ENCODE results near the gene RPL15.

Gene RPL15

DNA sequence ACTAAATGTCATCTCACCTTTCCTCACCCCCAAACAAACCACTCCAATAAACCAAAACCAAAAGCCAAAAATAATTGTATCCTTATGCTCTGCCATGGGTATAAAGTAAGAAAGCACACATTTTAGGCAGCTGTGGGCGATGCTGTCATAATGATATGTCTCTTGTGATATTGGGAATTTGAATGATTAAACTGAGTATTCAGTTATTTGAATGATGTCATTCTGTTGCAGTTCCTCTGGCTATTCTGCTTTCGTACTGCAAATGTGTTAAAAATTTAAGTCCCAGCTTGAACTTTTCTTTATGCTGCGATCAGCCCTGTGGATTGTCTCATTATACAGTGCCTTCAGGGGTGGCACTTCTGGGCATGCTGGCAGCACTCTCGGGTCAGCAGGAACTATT, 17.3 kb downstream of the RPL15 start:
- DNase-seq, result no peak

DNA sequence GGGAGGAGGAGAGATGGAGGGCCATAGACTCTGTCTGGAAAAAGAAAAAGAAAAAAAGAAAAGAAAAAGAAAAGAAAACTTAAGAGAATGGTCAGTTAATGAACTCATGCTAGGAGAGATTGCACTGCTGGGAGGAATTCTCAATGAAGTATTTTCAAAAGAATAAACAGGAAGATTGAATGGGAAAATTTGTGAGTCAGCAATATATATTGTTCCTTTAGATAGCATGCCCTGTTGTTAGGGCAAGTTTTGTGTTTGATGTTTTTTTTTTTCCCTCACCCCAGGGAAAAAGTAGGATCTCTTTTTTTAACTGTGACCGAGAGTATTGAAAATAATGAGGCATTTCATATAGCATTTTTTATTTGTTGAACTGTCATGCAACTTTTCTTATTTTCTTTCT, 20.4 kb downstream of the RPL15 start:
- no peak for DNase-seq

DNA sequence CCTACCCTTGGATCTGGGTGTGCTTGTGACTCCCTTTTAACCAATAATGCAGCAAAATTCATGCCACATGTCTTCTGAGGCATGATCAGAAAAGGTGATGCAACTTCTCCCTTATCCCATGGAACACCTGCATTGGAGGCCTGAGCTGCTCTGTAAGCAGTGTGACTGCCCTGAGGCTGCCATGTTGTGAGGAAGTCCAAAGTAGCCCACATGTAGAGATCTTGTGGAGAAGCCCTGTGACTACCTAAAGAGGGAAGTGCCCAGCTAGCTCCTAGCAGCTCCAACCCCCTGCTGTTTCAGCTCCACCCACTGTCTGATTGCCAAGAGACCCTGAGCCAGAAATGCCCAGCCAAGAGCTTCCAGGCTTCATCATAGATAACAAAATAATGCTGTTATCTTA, 21.8 kb downstream of the RPL15 start:
- no peak for DNase-seq

DNA sequence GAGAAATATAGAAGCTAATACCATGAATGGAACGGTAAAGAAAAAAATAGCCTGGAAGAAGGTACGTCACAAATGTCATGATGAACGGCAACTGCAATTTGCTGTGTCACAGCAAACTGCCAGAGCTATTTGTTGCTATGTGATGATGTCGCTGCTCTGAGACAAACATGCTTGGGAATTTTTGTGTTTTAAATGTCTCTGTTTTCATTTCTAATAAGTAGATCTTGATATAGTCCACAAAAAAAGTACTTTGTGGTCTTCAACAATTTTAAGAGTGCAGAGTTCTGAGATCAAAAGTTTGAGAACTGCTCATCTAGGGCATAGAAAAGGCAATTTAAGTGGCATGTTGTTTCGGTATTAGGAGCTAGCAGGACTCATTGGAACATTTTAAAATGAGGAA, 23.8 kb downstream of the RPL15 start:
- no peak for DNase-seq

DNA sequence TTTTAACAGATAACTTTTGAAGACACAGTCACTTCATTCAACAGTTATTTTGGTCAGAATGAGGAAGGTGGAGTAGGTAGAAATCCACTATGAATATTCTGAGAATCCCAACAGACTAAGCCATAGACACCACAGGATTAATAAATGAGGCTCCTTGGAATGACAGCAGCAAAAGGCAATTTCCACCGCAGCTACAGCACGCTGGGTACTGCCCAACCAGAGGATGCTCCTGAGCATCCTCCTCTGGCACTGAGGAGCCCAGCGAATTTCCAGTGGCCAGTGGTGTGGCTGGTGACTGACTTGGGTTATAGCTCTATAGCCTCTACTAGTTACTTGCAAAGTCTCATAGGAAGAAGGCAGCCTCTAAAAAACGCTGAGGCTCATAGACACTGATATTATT, 24.5 kb downstream of the RPL15 start:
- DNase-seq, result no peak

DNA sequence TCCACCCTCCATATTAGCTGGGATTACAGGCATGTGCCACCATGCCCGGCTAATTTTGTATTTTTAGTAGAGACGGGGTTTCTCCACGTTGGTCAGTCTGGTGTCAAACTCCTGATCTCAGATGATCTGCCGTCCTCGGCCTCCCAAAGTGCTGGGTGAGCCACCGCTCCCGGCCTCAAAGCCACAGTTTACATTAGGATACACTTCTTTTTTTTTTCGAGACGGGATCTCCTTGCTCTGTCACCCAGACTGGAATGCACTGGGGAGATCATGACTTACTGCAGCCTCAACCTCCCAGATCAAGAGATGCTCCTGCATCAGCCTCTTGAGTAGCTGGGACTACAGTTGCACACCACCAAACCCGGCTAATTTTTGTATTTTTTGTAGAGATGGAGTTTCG, 25.6 kb downstream of the RPL15 start:
- no peak for DNase-seq

DNA sequence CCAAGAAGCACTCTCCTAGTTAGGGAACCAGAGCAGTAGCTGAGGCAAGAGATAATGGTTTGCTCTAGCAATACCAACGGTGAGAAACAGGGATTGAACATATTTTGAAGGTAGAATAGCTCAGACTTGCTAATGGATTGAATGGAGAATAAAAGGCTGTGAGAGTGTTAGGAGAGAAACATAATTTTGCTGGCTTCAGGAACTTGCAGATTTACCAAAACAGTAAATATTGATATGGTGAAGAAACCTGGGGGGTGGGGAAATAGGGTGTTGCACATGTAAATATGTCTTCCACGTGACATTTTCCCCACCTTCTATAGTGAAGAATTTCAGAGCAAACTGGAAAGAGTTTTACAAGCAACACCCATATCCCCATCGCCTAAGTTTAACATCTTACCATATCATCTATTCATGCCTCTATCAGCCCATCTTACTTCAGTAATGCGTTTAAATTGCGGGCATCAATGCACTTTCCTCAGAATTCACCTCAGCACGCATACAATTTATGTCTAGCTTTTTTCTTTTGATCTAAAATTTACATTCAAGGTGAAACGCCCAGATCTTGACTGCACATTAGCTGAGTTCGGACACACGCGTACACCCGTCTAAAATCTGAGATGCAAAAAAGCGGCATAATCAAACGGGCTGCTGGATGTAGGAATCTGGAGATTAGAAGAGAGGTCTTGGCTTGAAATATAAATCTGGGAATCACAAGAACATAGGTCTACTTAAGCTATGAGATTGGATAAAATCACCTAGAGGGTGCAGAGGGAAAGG, 27.3 kb downstream of the RPL15 start:
- DNase-seq, result peak; percentile 28

DNA sequence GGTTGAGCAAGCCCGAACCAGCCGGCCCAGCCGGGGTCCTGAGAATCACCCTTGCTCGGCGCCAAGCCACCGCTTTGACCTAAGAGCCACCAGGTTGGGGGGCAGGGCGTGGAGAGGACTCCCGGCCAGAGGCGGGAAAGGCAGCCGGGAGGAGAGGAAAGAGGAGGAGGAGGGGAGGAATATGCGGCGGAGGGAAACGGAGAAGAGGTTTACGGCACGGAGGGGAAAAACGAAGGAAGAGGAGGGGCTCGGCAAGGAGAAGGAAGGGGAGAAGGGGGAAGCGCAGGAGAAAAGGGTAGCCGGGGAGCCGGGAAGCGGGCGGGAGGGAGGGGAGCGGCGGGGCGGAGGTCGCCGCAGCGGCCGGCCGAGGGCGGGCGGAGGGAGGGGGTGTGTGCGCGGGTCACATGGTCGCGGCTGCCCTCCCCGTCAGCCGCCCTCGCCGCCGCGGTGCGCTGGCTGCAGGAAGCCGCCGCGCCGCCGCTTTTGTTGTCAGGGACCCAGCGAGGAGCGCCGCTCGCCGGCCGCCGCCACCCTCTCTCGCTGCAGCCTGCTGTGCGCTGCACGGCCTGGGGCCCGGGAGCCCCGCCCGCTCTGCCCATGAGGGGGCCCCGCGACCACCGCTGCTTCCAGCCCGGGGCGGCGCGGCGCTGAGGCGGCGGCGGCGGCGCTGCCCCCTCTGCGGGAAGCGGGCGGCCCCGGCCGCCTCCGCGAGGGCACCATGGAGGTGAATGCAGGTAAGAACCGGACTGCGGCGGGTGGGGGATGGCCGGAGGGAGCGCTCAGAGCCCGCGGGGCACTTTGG, 28.1 kb downstream of the RPL15 start, which contains the start of gene NR1D2:
Gene NR1D2, plus strand, starts transcription at position 426 of the 802 bp plus-strand sequence. Its CDS starts 293 bp downstream, at position 719.
- peak; percentile 67 for DNase-seq

DNA sequence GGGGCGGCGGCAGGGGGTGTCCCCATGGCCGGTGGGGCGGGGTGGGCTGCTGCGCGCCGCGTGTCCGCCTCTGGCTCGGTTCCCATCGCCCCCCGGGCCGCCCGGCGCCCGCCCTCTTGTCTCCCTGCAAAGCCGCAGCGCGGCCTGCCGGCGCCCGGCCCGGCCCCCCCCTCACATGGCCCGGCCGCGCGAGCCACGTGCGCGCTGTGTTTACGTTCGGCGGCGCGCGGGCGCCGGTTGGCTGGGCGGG, 28.7 kb downstream of the RPL15 start:
- DNase-seq, result no peak

DNA sequence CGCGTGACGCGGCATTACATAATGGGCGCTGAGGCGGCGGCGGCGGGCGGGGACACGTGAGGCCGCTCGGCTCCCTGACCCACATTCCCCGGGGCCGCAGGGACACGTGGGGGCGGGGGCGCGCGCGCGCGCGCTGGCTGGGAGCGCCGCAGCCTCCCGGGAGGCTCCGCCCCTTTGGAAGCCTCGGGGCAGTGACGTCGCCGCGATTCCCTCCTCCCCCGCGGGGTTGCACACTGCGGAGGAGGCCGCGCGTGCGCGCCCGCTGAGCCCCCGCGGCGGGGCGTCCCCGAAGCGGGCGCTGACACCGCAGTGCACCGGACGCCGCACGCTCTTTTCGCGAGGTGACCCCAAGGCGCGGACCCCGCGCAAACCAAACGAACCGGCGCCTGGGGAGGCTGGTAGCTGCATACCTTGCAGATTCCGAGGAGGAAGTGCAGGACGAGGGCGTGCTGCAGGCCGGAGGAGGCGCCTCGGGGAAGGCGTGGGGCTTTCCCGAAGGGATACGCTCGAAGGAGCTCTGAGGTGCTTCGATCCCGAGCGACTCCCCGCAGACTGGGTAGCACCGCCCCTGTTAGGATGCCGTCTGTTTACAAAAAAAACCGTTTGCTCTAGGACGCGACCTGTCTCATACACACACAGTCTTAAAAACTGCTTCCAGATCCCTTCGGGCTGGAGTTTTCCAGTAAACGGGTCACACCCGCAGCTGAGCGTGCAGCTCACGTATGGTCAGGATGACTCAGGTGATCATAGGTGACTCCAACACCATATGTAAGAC, 29.2 kb downstream of the RPL15 start:
- DNase-seq, result peak; percentile 87

DNA sequence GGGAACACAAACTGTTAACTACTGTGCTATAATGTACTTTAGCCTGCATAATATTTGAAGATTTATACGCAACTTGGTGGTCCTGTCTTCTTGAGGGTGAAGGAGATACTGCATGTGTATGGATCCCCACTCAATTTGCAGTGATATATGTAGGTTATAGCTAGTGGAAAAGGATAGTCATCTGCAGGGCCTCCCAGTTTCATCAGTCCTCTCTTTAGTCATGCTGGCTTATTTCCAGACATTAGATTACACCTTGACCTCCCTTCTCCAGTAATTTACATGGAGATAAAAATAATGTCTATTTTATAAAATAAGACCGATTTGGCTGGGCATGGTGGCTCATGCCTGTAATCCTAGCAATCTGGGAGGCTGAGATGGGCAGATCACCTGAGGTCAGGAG, 31.8 kb downstream of the RPL15 start:
- no peak for DNase-seq

DNA sequence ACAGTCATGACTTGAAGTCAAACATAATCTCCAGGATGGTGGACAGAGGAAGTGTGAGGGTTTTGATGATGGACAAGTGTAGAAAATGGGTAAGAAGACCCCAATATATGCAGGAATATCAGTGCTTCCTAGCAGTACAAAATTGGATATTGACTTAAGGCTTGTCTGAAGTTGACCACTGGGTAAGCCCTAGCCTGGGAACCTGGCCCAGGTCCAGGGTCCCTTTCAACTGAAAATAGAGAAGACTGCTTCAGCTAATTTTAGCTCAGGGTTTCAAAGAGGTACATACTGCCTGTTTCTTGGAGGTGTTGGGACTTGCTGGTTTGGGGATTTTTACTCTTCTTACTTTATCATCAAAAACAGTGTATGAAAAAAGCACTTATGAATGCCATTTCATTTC, 32.9 kb downstream of the RPL15 start:
- DNase-seq, result no peak

DNA sequence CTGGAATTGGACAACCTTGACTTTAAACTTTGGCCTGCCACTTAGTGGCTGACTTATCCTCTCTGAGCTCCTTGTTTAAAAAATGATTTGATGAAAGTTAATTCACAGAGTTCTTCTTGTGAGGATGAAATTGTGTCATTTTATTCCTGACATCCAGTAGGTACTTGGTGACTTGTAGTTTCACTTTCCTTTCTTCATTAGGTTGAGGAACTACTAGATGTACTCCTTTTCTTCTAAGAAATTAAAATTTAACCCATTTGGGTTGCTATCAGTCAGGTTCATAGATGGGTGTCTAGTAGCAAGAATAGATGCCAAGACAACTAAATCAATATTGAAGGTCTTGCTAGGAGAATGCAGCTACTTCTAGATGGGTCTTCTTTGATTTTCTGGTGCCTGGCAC, 33.4 kb downstream of the RPL15 start:
- DNase-seq, result no peak

DNA sequence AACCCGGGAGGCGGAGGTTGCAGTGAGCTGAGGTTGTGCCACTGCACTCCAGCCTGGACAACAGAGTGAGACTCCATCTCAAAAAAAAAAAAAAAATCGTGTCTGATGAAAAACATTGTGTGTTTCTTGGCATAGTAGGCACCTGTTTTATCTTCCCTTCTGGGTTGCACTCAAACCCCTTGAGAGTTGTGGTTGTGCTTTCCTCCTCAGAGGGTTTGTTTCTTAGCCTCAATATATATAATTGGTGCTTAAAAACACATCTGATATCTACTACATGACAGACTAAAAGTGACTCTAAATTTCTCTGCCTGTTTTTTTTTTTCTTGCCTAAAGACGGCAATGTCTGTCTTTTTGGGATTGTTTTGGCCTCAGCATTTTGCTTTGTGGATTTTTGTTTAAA, 35.7 kb downstream of the RPL15 start:
- DNase-seq, result no peak

DNA sequence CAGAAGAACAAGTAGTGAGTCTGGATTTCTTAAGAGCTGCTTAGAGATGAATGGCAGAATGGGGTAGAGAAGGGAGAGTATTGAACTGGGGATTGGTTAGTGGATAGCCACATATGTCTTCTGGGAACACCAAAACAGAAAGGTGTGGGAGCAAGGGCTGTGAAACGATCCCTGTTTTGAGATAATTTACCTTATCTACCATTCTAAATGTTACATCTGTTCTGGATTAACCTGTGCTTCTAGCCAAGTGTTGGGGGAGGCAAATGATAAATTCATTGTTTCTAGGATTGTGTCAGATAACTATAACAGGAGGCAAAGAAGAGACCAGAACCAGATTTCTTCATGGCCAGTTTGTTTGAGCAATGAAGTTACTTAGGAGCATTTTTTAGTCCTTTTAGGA, 36.6 kb downstream of the RPL15 start:
- DNase-seq, result no peak

DNA sequence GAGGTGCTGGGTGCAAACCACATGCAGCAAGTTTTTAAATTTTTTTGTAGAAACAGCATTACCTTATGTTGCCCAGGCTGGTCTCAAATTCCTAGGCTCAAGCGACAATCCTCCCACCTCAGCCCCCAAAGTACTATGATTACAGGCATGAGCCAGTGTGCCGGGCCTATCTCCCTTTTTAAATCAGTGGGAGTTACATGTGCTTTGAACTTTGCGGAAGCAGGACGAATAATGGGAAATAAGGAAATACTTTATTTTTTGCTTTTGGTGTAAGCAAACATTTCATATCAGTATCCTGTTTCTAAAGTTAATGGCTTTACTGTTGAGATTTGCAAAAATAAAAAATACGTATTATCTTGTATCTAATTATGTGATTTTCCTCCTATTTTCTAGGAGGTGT, 37.2 kb downstream of the RPL15 start:
- no peak for DNase-seq

DNA sequence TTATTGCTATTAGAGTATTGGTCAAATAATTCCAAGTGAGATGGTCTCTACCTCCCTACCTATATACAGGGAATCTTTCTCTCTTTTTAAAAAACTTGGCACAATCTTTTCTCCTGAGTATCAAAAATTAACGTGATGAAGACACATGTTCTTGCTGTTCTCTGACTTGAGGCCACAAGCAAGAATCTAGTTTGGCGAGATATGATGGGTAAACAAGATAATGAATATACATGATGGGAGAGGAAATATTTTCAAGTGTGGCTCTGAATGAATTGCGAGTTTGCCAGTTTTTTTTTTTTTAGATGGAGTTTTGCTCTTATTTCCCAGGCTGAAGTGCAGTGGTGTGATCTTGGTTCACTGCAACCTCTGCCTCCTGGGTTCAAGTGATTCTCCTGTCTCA, 39.8 kb downstream of the RPL15 start:
- DNase-seq, result no peak

DNA sequence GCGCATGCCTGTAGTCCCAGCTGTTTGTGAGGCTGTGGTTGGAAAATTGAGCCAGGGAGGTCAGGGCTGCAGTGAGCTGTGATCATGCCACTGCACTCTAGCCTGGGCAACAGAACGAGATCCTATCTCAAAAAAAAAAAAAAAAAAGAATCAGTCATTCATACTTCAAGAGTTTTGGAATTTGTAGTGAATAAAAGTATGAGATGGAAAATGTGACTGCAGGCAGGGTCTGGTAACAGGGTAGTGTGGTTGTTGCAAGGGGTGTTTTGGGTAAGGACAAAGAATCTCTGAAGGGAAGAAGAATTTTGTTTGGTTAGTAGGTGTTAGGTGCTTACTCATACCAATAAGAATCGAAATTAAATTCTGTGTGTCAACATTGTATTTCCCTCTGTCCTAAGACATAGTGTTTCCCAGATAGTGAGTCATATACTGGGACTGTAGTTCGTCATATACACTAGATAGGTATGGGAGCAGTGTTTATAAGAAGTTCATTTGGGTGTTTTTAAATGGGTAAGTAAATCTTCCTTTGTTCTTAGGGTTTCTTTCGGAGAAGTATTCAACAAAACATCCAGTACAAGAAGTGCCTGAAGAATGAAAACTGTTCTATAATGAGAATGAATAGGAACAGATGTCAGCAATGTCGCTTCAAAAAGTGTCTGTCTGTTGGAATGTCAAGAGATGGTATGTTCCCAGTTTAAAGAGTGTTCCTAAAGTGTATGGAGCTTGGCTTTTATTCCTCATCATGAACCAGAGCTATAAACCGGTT, 42.4 kb downstream of the RPL15 start:
- no peak for DNase-seq

DNA sequence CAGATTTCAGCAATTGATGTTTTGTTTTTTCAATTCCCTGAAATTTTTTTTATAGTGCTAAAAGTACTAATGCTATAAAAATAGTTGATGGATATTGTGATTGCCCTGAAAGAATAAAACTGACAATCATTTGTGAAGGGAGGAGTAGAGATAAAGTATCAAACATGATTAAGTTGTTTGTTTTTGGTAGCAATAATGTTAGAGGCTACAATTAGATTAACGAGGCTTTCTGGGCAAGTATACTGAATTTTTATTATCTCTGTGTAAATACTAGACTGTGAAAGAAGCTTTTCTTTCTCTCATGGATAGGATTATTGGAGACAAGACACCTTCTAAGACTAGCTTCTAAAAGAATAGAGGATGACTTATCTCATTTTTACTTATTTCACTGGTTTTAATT, 43.7 kb downstream of the RPL15 start:
- peak; percentile 2 for DNase-seq

DNA sequence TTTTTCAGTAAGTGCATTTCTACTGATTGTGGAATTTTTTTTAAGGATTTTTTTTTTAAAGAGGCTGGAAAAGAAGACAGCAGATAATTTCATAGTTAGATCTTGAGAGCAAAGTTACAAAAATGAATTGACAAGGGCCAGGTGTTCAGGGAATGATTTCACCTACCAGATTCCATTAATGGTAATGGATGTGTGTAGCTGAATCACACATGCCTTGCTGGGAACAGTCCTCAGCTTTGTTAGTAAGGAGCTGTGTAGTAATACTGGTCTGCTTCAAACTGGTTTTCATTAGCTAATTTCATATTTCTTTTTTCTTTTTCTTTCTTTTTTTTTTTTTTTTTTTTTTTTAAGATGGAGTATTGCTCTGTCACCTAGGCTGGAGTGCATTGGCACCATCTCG, 44.1 kb downstream of the RPL15 start:
- DNase-seq, result no peak

DNA sequence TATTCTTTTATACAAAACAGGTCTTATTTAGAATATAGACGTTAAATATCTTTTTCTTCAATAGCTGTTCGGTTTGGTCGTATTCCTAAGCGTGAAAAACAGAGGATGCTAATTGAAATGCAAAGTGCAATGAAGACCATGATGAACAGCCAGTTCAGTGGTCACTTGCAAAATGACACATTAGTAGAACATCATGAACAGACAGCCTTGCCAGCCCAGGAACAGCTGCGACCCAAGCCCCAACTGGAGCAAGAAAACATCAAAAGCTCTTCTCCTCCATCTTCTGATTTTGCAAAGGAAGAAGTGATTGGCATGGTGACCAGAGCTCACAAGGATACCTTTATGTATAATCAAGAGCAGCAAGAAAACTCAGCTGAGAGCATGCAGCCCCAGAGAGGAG, 45.0 kb downstream of the RPL15 start:
- DNase-seq, result no peak

DNA sequence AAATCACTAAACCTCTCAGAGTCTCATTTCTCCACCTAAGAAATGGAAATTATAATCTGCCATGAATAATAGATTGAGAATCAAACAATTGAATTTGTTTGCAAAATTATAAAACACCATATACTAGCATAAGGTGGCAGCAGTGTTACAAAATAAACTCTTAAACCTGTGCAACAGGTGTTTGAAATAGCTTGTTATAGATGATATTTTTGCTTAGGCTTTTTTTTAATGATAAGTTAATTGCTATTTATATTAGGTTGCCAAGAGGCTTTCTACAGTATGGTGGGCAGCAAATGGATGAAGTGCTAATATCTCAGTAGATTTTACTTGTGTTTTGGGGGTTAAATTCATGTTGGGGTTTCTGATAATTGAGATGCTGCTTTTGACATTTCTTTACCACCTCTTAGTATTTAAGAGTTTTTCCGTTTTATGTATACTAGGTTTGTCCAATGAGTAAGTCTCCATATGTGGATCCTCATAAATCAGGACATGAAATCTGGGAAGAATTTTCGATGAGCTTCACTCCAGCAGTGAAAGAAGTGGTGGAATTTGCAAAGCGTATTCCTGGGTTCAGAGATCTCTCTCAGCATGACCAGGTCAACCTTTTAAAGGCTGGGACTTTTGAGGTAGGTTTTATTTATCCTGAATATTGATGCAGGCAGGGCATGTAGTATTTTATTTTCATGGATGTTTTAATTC, 47.8 kb downstream of the RPL15 start:
- no peak for DNase-seq

DNA sequence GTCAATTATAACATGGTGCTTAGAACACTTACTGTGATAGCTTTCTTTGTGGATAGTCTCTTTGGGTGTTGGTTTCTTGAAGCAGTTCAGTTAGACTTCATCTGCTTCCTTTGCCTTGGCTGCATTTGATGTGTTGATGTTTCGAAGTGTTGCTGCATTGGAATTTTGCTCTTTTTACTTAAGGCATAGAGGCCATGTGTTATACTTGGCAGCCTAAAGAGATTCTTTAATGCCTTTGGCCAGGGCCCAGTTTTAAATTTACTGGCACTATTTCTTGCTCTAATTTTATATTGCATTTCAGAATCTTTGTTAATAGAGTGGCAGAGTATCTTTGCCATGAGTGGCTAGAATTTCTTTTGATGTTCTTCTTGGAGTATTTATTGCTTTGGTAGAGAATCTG, 49.4 kb downstream of the RPL15 start:
- no peak for DNase-seq
